GM12891 (cell line): ENCODE results near the gene TEAD3.

Experiments used
- POLR2A ChIP-seq: IDR thresholded peaks from 2 replicates; pipeline ENCODE4 v1.6.1; 2011; ENCODE audit warnings: low read depth, low read length, control low read depth
- POLR2AphosphoS5 ChIP-seq: IDR thresholded peaks from 2 replicates; pipeline ENCODE4 v1.6.1; 2011; ENCODE audit warnings: low read depth, low read length, control low read depth
- SPI1 ChIP-seq: IDR thresholded peaks from 2 replicates; pipeline ENCODE4 v1.6.1; 2011; ENCODE audit warnings: low read depth, low read length, control low read depth
- TAF1 ChIP-seq: IDR thresholded peaks from 2 replicates; pipeline ENCODE4 v1.6.1; 2011; ENCODE audit warnings: low read depth, low read length, control low read depth

- TF ChIP-seq TAF1 (no peak), POLR2AphosphoS5 (no peak), POLR2A (no peak), SPI1 (no peak)
Observed at GRCh38 chr6:35483893-35484645, 12.8 kb downstream of the TEAD3 start.
